GM23338 (cell line): ENCODE results near the gene PHACTR1. TPM values are rescaled to one million over a fixed set of nuclear protein-coding genes. Genes with fewer than 3 reads are reported as not detected.

Source experiments
- ATAC-seq: fragments of 200-7000 bp; cut with Tn5 transposase; 3 replicates; pipeline ENCODE4 v1.9.1; 2020
- DNase-seq: peaks from one replicate; pipeline ENCODE4 v3.0.0-alpha.2; 2015; ENCODE audit warnings: low spot score
- H2AFZ ChIP-seq: fragments of 200-600 bp; sonication (generic); 2 replicates; pipeline ENCODE4 v1.8.0; 2016; ENCODE audit warnings: antibody characterized with exemption, mild to moderate bottlenecking, moderate library complexity
- H3F3A ChIP-seq: fragments of 200-600 bp; sonication (generic); replicated peaks from 2 replicates; pipeline ENCODE4 v1.8.0; 2017; ENCODE audit warnings: antibody characterized with exemption, mixed run types, low read depth
- H3K27ac ChIP-seq: fragments of 200-600 bp; sonication (generic); 2 replicates; pipeline ENCODE4 v1.6.1; 2016; ENCODE audit warnings: low read depth
- H3K27me3 ChIP-seq: fragments of 200-600 bp; sonication (generic); 2 replicates; pipeline ENCODE4 v1.8.0; 2016; ENCODE audit warnings: mild to moderate bottlenecking, mixed run types, moderate library complexity; ENCODE audit not compliant: insufficient read depth
- H3K36me3 ChIP-seq: fragments of 200-600 bp; sonication (generic); 2 replicates; pipeline ENCODE4 v1.8.0; 2016; ENCODE audit warnings: mild to moderate bottlenecking; ENCODE audit not compliant: insufficient read depth
- H3K4me1 ChIP-seq: fragments of 200-600 bp; sonication (generic); 2 replicates; pipeline ENCODE4 v1.8.0; 2016; ENCODE audit warnings: mild to moderate bottlenecking, moderate library complexity; ENCODE audit not compliant: insufficient read depth
- H3K4me2 ChIP-seq: fragments of 200-600 bp; sonication (generic); 2 replicates; pipeline ENCODE4 v1.7.1; 2017; ENCODE audit warnings: mixed run types
- H3K4me3 ChIP-seq: fragments of 200-600 bp; sonication (generic); 2 replicates; pipeline ENCODE4 v1.6.1; 2016; ENCODE audit warnings: mixed run types
- H3K79me2 ChIP-seq: fragments of 200-600 bp; sonication (generic); replicated peaks from 2 replicates; pipeline ENCODE4 v1.8.0; 2017; ENCODE audit warnings: mild to moderate bottlenecking; ENCODE audit not compliant: insufficient read depth
- H3K9me2 ChIP-seq: fragments of 200-600 bp; sonication (generic); 2 replicates; pipeline ENCODE4 v1.8.0; 2017; ENCODE audit not compliant: insufficient read depth
- H4K20me1 ChIP-seq: fragments of 200-600 bp; sonication (generic); replicated peaks from 2 replicates; pipeline ENCODE4 v1.8.0; 2017; ENCODE audit warnings: mild to moderate bottlenecking; ENCODE audit not compliant: insufficient read depth
- H3K27ac Mint-ChIP-seq: 2 replicates; pipeline ENCODE4 v1.8.0; 2020; ENCODE audit warnings: inconsistent platforms, mild to moderate bottlenecking, moderate library complexity, mixed read lengths
- H3K27me3 Mint-ChIP-seq: 3 replicates; pipeline ENCODE4 v1.8.0; 2022; ENCODE audit warnings: low read depth, mild to moderate bottlenecking, moderate library complexity, mixed read lengths, inconsistent platforms; ENCODE audit not compliant: insufficient read depth, poor library complexity
- H3K36me3 Mint-ChIP-seq: 3 replicates; pipeline ENCODE4 v1.8.0; 2021; ENCODE audit warnings: low read depth, mild to moderate bottlenecking, inconsistent platforms, moderate library complexity, mixed read lengths
- H3K4me1 Mint-ChIP-seq: 3 replicates; pipeline ENCODE4 v1.8.0; 2020; ENCODE audit warnings: mild to moderate bottlenecking, inconsistent platforms, mixed read lengths
- H3K4me3 Mint-ChIP-seq: 3 replicates; pipeline ENCODE4 v1.8.0; 2021; ENCODE audit warnings: moderate library complexity, mild to moderate bottlenecking, inconsistent platforms, mixed read lengths
- H3K9me3 Mint-ChIP-seq: 3 replicates; pipeline ENCODE4 v1.8.0; 2020; ENCODE audit warnings: moderate library complexity, mild to moderate bottlenecking, inconsistent platforms, mixed read lengths
- CREB1 ChIP-seq: fragments of 250-450 bp; sonication (Bioruptor Pico); IDR thresholded peaks from 2 replicates; pipeline ENCODE4 v1.5.0; 2020; ENCODE audit warnings: low read depth, mild to moderate bottlenecking, moderate library complexity
- EZH2phosphoT487 ChIP-seq: fragments of 200-600 bp; sonication (generic); IDR thresholded peaks from one replicate; pipeline ENCODE4 v1.8.1; 2018; ENCODE audit warnings: antibody characterized with exemption; ENCODE audit not compliant: unreplicated experiment
- JUNB ChIP-seq: IDR thresholded peaks from one replicate; pipeline ENCODE4 v1.6.1; 2016; ENCODE audit warnings: antibody characterized with exemption; ENCODE audit not compliant: unreplicated experiment
- POLR2AphosphoS5 ChIP-seq: IDR thresholded peaks from 2 replicates; pipeline ENCODE4 v1.6.1; 2016; ENCODE audit warnings: antibody characterized with exemption, low read depth
- STAT1 ChIP-seq: IDR thresholded peaks from one replicate; pipeline ENCODE4 v1.6.1; 2016; ENCODE audit warnings: antibody characterized with exemption; ENCODE audit not compliant: unreplicated experiment
- ZNF114 ChIP-seq: fragments of 250-450 bp; sonication (Bioruptor Pico); IDR thresholded peaks from 2 replicates; pipeline ENCODE4 v1.5.0; 2020; ENCODE audit warnings: mild to moderate bottlenecking, moderate library complexity
- ZNF331 ChIP-seq: fragments of 250-450 bp; sonication (Bioruptor Pico); IDR thresholded peaks from 2 replicates; pipeline ENCODE4 v1.5.0; 2020; ENCODE audit warnings: low read depth, mild to moderate bottlenecking, moderate library complexity
- polyA plus RNA-seq: library from polyadenylated mRNA; unstranded; fragments of >200 nt; fragmentation: Nextera tagmentation; extraction: Ambion mirVana; gene quantifications from 2 replicates; pipeline ENCODE4 v1.2.1, GENCODE V29; 2016
- total RNA-seq: library from RNA; depleted of rRNA; stranded (reverse); fragments of >200 nt; shearing (Covaris generic); gene quantifications from 2 replicates; pipeline ENCODE4 v1.2.3, GENCODE V29; 2014
- TF ChIP-seq, protein P1 (sequence below): IDR thresholded peaks from 2 replicates; pipeline ENCODE4 v1.6.1; 2016; ENCODE audit warnings: antibody characterized with exemption
- TF ChIP-seq, protein P2 (sequence below): IDR thresholded peaks from one replicate; pipeline ENCODE4 v1.6.1; 2018; ENCODE audit warnings: antibody characterized with exemption; ENCODE audit not compliant: unreplicated experiment
- TF ChIP-seq, protein P3 (sequence below): fragments of 250-450 bp; sonication (Bioruptor Pico); IDR thresholded peaks from 2 replicates; pipeline ENCODE4 v1.5.0; 2020; ENCODE audit warnings: mild to moderate bottlenecking, moderate library complexity

The PHACTR1 gene
- total and polyA plus RNA-seq, 2 experiments from 2014 or later: 5.9 to 19.3 TPM

DNA sequence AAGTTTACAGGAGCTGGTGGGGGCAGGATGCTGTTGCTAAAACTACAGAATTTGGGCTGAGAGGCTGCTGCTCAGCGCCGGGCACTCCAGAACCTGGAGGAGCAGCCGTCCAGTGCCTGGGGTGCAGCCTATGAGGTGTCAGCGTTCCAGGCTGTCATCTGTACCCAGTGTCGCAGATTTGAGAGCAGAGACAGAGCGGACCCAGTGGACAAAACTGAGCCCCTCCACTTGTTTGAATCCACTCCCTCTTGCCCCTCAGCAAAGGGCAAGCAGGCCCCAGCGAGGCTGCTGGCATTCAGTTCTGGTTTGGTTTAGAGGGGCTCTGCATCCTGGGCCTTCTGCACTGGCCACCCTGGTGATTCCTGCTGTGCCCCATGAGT, 467.5 kb downstream of the PHACTR1 start:
- Histone ChIP-seq H3K4me3 (no peak overlapping the region), H3K79me2 (no peaks in the 10 kb centered on the region), H3K9me2 (no peaks in the 10 kb centered on the region), H3F3A (no peaks in the 10 kb centered on the region), H4K20me1 (0 out of 2 replicates have a peak, but pooled peaks cover 3% of the 10 kb centered on the region), H3K4me2 (no peak overlapping the region), H3K4me1 (no peaks in the 10 kb centered on the region), H2AFZ (no peak overlapping the region), H3K36me3 (no peaks in the 10 kb centered on the region), H3K27me3 (no peaks in the 10 kb centered on the region), H3K27ac (no peak overlapping the region)
- H3K36me3 Mint-ChIP-seq: no peaks in the 10 kb centered on the region
- no peak for TF ChIP-seq JUNB
- TF ChIP-seq, protein P1, sequence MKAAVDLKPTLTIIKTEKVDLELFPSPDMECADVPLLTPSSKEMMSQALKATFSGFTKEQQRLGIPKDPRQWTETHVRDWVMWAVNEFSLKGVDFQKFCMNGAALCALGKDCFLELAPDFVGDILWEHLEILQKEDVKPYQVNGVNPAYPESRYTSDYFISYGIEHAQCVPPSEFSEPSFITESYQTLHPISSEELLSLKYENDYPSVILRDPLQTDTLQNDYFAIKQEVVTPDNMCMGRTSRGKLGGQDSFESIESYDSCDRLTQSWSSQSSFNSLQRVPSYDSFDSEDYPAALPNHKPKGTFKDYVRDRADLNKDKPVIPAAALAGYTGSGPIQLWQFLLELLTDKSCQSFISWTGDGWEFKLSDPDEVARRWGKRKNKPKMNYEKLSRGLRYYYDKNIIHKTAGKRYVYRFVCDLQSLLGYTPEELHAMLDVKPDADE: no peak
- H3K9me3 Mint-ChIP-seq: no peaks in the 10 kb centered on the region
- no peak for ATAC-seq
- no peak overlapping the region for H3K27ac Mint-ChIP-seq
- no peak overlapping the region for H3K4me3 Mint-ChIP-seq
- peaks cover 2% of the 10 kb centered on the region for H3K27me3 Mint-ChIP-seq
- no peak for DNase-seq
- H3K4me1 Mint-ChIP-seq: peaks cover 6% of the 10 kb centered on the region

DNA sequence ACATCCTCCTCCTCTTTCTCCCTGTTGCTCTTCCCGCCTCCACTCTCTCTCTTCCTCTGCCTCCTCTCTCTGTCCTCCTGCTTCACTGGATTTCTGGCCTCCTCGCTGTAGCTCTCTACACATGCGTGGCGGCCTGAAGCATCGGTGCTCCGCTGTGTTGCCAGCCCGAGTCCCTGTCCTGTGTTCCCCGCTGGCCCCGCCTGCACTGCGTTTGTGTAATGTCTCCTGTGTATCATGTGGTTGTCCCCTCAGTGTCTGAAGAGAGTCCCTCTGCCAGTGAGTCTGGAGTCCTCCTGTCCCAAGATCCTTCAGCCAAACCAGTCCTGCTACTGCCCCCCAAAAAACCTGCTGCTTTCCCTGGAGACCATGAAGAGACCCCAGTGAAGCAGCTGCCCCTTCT, 468.0 kb downstream of the PHACTR1 start:
- Histone ChIP-seq H3K27me3 (no peaks in the 10 kb centered on the region), H3K9me2 (no peaks in the 10 kb centered on the region), H3K79me2 (no peaks in the 10 kb centered on the region), H3K4me2 (no peak overlapping the region), H2AFZ (no peak overlapping the region), H3K27ac (no peak overlapping the region), H3K4me3 (no peak overlapping the region), H4K20me1 (0 out of 2 replicates have a peak, but pooled peaks cover 3% of the 10 kb centered on the region), H3F3A (no peaks in the 10 kb centered on the region), H3K4me1 (no peaks in the 10 kb centered on the region), H3K36me3 (no peaks in the 10 kb centered on the region)
- Mint-ChIP-seq H3K27ac (no peak overlapping the region), H3K27me3 (peaks cover 2% of the 10 kb centered on the region), H3K4me3 (no peak overlapping the region), H3K9me3 (no peaks in the 10 kb centered on the region), H3K4me1 (peaks cover 6% of the 10 kb centered on the region), H3K36me3 (no peaks in the 10 kb centered on the region)
- no peak for TF ChIP-seq CREB1 (CRISPR knock-in tag)
- TF ChIP-seq, protein P2, sequence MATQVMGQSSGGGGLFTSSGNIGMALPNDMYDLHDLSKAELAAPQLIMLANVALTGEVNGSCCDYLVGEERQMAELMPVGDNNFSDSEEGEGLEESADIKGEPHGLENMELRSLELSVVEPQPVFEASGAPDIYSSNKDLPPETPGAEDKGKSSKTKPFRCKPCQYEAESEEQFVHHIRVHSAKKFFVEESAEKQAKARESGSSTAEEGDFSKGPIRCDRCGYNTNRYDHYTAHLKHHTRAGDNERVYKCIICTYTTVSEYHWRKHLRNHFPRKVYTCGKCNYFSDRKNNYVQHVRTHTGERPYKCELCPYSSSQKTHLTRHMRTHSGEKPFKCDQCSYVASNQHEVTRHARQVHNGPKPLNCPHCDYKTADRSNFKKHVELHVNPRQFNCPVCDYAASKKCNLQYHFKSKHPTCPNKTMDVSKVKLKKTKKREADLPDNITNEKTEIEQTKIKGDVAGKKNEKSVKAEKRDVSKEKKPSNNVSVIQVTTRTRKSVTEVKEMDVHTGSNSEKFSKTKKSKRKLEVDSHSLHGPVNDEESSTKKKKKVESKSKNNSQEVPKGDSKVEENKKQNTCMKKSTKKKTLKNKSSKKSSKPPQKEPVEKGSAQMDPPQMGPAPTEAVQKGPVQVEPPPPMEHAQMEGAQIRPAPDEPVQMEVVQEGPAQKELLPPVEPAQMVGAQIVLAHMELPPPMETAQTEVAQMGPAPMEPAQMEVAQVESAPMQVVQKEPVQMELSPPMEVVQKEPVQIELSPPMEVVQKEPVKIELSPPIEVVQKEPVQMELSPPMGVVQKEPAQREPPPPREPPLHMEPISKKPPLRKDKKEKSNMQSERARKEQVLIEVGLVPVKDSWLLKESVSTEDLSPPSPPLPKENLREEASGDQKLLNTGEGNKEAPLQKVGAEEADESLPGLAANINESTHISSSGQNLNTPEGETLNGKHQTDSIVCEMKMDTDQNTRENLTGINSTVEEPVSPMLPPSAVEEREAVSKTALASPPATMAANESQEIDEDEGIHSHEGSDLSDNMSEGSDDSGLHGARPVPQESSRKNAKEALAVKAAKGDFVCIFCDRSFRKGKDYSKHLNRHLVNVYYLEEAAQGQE: no peak
- TF ChIP-seq, protein P3, sequence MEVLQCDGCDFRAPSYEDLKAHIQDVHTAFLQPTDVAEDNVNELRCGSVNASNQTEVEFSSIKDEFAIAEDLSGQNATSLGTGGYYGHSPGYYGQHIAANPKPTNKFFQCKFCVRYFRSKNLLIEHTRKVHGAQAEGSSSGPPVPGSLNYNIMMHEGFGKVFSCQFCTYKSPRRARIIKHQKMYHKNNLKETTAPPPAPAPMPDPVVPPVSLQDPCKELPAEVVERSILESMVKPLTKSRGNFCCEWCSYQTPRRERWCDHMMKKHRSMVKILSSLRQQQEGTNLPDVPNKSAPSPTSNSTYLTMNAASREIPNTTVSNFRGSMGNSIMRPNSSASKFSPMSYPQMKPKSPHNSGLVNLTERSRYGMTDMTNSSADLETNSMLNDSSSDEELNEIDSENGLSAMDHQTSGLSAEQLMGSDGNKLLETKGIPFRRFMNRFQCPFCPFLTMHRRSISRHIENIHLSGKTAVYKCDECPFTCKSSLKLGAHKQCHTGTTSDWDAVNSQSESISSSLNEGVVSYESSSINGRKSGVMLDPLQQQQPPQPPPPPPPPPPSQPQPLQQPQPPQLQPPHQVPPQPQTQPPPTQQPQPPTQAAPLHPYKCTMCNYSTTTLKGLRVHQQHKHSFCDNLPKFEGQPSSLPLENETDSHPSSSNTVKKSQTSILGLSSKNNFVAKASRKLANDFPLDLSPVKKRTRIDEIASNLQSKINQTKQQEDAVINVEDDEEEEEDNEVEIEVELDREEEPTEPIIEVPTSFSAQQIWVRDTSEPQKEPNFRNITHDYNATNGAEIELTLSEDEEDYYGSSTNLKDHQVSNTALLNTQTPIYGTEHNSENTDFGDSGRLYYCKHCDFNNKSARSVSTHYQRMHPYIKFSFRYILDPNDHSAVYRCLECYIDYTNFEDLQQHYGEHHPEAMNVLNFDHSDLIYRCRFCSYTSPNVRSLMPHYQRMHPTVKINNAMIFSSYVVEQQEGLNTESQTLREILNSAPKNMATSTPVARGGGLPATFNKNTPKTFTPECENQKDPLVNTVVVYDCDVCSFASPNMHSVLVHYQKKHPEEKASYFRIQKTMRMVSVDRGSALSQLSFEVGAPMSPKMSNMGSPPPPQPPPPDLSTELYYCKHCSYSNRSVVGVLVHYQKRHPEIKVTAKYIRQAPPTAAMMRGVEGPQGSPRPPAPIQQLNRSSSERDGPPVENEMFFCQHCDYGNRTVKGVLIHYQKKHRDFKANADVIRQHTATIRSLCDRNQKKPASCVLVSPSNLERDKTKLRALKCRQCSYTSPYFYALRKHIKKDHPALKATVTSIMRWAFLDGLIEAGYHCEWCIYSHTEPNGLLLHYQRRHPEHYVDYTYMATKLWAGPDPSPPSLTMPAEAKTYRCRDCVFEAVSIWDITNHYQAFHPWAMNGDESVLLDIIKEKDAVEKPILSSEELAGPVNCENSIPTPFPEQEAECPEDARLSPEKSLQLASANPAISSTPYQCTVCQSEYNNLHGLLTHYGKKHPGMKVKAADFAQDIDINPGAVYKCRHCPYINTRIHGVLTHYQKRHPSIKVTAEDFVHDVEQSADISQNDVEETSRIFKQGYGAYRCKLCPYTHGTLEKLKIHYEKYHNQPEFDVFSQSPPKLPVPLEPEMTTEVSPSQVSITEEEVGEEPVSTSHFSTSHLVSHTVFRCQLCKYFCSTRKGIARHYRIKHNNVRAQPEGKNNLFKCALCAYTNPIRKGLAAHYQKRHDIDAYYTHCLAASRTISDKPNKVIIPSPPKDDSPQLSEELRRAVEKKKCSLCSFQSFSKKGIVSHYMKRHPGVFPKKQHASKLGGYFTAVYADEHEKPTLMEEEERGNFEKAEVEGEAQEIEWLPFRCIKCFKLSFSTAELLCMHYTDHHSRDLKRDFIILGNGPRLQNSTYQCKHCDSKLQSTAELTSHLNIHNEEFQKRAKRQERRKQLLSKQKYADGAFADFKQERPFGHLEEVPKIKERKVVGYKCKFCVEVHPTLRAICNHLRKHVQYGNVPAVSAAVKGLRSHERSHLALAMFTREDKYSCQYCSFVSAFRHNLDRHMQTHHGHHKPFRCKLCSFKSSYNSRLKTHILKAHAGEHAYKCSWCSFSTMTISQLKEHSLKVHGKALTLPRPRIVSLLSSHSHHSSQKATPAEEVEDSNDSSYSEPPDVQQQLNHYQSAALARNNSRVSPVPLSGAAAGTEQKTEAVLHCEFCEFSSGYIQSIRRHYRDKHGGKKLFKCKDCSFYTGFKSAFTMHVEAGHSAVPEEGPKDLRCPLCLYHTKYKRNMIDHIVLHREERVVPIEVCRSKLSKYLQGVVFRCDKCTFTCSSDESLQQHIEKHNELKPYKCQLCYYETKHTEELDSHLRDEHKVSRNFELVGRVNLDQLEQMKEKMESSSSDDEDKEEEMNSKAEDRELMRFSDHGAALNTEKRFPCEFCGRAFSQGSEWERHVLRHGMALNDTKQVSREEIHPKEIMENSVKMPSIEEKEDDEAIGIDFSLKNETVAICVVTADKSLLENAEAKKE (CRISPR knock-in tag): no peak
- TF ChIP-seq STAT1: no peak
- no peak for TF ChIP-seq POLR2AphosphoS5
- no peak for TF ChIP-seq EZH2phosphoT487
- TF ChIP-seq ZNF331 (CRISPR knock-in tag): no peak
- no peak for TF ChIP-seq JUNB
- TF ChIP-seq, protein P1: no peak
- TF ChIP-seq ZNF114 (CRISPR knock-in tag): no peak
- DNase-seq (no peak), ATAC-seq (no peak; the same call in 2 of the 3 replicates)
